Mononuclear cell (primary cell): ENCODE data around the gene SEMA4D. TPM values are rescaled to one million over a fixed set of nuclear protein-coding genes. Genes with fewer than 3 reads are reported as not detected.

ENCODE experiments used
- H3K27me3 ChIP-seq: 2 replicates; pipeline ENCODE4 v1.6.0; 2011; ENCODE audit warnings: low read length, control low read depth; ENCODE audit not compliant: insufficient read depth
- H3K4me1 ChIP-seq: 2 replicates; pipeline ENCODE4 v1.5.1; 2011; ENCODE audit warnings: mild to moderate bottlenecking, low read length, control low read depth; ENCODE audit not compliant: insufficient read depth
- H3K4me3 ChIP-seq: 2 replicates; pipeline ENCODE4 v1.5.1; 2011; ENCODE audit warnings: mild to moderate bottlenecking, low read length, moderate library complexity
- H3K9me3 ChIP-seq: 2 replicates; pipeline ENCODE4 v1.5.1; 2011; ENCODE audit warnings: low read depth, mild to moderate bottlenecking, control low read depth, low read length
- total RNA-seq: library from RNA; depleted of rRNA; stranded (reverse); fragments of >200 nt; gene quantifications from one replicate; pipeline ENCODE4 v1.2.3, GENCODE V29; 2012

SEMA4D gene
- total RNA-seq, 1 donor: 126 TPM

DNA sequence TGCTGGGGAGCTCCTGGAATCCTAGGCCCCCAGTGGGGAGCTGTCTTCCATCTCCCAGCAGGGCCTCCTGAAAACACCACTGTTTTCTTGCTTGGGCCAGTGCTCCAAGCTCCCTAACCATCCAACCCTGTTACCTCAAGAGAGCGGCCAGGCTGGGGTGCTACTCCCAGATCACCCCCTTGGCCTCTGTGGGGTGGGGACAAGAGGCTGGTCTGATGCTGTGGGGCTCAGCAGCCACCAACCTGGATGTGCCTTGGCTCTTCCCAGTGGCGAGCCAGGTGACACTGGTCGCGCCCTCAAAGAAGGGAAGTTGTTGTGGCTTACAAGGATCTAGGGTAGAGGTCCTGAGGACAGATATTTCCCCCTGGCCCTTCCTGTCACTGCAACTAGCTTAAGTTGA is 130.6 kb downstream of the SEMA4D start:
- H3K4me3 ChIP-seq: no peak overlapping the region
- no peaks in the 10 kb centered on the region for H3K9me3 ChIP-seq
- no peaks in the 10 kb centered on the region for H3K27me3 ChIP-seq
- no peaks in the 10 kb centered on the region for H3K4me1 ChIP-seq

- Histone ChIP-seq H3K9me3 (no peaks in the 10 kb centered on the region), H3K27me3 (no peaks in the 10 kb centered on the region), H3K4me1 (no peaks in the 10 kb centered on the region), H3K4me3 (no peak overlapping the region)
These were observed 131.2 kb downstream of the SEMA4D start for GRCh38 chr9:89366711-89367110.

DNA sequence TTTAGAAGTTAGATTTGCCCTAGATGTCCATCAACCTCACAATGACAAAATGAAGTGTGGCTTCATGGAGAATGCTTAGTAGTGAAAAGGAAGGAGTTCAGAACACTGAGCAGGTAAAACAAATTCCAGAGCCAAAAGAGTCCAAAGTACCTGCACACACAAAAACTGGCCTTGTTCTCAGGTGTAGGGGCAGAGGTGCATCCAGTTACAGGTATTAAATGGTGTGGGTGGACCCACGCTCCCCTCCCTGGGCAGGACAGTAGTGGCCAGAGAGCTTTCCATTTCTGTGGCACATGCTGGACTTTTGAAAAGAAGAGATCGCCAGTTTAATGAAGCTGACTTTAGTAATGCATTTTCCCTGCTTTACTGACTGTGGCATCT is 132.4 kb downstream of the SEMA4D start:
- no peak overlapping the region for H3K4me3 ChIP-seq
- H3K9me3 ChIP-seq: no peaks in the 10 kb centered on the region
- no peaks in the 10 kb centered on the region for H3K4me1 ChIP-seq
- H3K27me3 ChIP-seq: no peaks in the 10 kb centered on the region

- Histone ChIP-seq H3K27me3 (no peaks in the 10 kb centered on the region), H3K9me3 (no peaks in the 10 kb centered on the region), H3K4me1 (no peaks in the 10 kb centered on the region), H3K4me3 (no peak overlapping the region)
These were observed 133.0 kb downstream of the SEMA4D start for GRCh38 chr9:89364666-89365531.

GRCh38 chr9:89363921-89364665 is 133.8 kb downstream of the SEMA4D start:
- Histone ChIP-seq H3K9me3 (no peaks in the 10 kb centered on the region), H3K4me1 (no peaks in the 10 kb centered on the region), H3K4me3 (no peak overlapping the region), H3K27me3 (no peaks in the 10 kb centered on the region)

DNA sequence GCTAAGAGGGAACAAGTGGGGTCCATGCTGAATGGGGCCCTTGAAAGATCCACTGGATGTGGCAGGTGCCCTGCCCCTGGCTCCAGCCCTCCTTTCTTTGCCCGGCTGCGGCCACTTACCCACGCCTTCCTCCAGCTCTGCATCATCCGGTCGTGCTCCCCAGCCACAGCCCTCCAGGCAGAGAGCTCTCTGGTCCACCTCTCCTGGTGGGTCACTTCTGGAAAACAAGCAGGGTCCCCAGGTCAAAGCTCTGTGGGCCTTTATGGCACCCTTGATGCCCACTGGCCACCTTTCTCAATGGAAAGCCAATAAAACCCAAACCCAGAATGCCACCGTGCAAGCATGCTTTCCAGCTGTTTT is 134.6 kb downstream of the SEMA4D start:
- Histone ChIP-seq H3K27me3 (no peaks in the 10 kb centered on the region), H3K9me3 (no peaks in the 10 kb centered on the region)

GRCh38 chr9:89362647-89363310 is 135.1 kb downstream of the SEMA4D start:
- Histone ChIP-seq H3K27me3 (no peaks in the 10 kb centered on the region), H3K4me1 (no peaks in the 10 kb centered on the region), H3K9me3 (no peaks in the 10 kb centered on the region), H3K4me3 (no peak overlapping the region)

More for the DNA sequence above, 134.6 kb downstream of the SEMA4D start:
- H3K4me1 ChIP-seq: no peaks in the 10 kb centered on the region
- no peak overlapping the region for H3K4me3 ChIP-seq

- Histone ChIP-seq H3K9me3 (no peaks in the 10 kb centered on the region), H3K4me3 (no peak overlapping the region), H3K4me1 (no peaks in the 10 kb centered on the region), H3K27me3 (no peaks in the 10 kb centered on the region)
These were observed 135.9 kb downstream of the SEMA4D start for GRCh38 chr9:89361816-89362646.

DNA sequence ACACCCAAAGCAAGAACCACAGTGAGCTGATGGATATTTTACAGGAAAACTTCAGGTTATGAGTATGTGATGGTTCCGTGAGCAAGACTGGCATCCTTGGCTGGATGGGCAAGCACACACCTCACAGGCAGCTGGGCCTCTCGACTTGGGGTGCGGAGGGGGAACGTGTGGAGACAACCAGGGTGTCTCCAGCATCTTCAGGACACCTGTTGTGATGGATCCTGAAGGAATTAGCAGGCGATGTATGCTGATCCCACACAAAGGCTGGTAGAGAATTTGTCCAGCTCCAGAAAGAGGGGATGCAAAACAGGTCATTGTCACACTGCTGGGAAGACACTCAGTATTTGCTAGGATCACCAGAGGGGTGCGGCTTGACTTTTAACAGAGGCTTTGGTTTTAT is 136.9 kb downstream of the SEMA4D start:
- Histone ChIP-seq H3K9me3 (no peaks in the 10 kb centered on the region), H3K4me3 (no peak overlapping the region), H3K4me1 (no peaks in the 10 kb centered on the region), H3K27me3 (no peaks in the 10 kb centered on the region)

DNA sequence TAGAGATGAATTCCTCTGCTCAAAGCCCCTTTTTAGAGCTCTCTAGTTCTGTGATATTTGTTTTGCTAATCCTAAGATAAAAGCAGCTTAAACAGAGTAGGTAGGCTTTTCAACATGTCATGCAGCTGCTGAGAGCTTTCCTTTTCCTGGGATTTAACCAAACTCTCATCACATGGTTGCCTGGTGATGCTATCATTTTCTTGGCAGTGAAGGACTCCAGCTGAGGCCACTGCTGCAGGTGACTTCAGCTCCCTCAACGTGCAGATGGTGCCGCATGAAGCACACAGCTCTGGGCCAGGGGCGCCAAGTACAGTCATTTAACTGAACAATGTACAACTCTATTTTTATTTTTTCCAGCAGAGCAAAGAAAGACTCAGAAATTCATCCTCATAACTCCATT is 137.4 kb downstream of the SEMA4D start:
- H3K4me1 ChIP-seq: no peaks in the 10 kb centered on the region
- H3K9me3 ChIP-seq: no peaks in the 10 kb centered on the region
- H3K4me3 ChIP-seq: no peak overlapping the region
- H3K27me3 ChIP-seq: no peaks in the 10 kb centered on the region

GRCh38 chr9:89359751-89360261 is 138.1 kb downstream of the SEMA4D start:
- H3K4me3 ChIP-seq: no peak overlapping the region
- no peaks in the 10 kb centered on the region for H3K4me1 ChIP-seq
- no peaks in the 10 kb centered on the region for H3K27me3 ChIP-seq
- H3K9me3 ChIP-seq: no peaks in the 10 kb centered on the region

DNA sequence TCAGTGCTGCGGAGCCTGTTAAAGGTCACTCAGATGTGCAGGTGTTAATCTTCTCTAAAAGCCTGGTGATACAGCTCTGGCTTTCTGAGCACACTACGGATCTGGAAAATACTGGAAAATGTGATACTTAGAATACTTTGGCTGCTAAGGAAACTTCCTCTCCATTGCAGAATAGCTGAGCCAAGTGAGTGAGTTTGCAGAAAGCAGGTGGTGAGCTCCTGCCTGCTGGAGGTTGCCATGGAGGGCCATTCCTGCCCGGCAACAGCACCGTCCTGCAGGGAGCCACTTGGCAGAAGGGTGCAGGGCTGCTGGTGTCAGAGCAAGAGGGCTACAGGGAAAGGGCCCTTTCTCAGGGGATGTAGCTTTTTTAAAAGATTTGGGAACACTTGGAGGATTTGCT is 138.9 kb downstream of the SEMA4D start:
- H3K27me3 ChIP-seq: no peaks in the 10 kb centered on the region
- H3K4me1 ChIP-seq: no peaks in the 10 kb centered on the region
- H3K4me3 ChIP-seq: no peak overlapping the region
- H3K9me3 ChIP-seq: no peaks in the 10 kb centered on the region

GRCh38 chr9:89358376-89358916 is 139.5 kb downstream of the SEMA4D start:
- no peaks in the 10 kb centered on the region for H3K9me3 ChIP-seq
- no peaks in the 10 kb centered on the region for H3K4me1 ChIP-seq
- no peaks in the 10 kb centered on the region for H3K27me3 ChIP-seq
- no peak overlapping the region for H3K4me3 ChIP-seq
